Tongue (tissue), 2 donors: ENCODE data around the gene HBZ. TPM values are rescaled to one million over a fixed set of nuclear protein-coding genes. Genes with fewer than 3 reads are reported as not detected.
"Not testable (repeated sequence)": the region's sequence is repeated elsewhere in the genome, so short reads cannot be mapped to it uniquely, and the experiment has no call there.

Source experiments
- DNase-seq: peaks from one replicate; pipeline ENCODE4 v3.0.0-alpha.2; 2015
- total RNA-seq: library from RNA; depleted of rRNA; stranded (reverse); fragments of >200 nt; gene quantifications from one replicate; pipeline ENCODE4 v1.2.3, GENCODE V29; 2014

HBZ gene
- total RNA-seq, 1 donor from 2014 or later: 6.7 TPM

DNA sequence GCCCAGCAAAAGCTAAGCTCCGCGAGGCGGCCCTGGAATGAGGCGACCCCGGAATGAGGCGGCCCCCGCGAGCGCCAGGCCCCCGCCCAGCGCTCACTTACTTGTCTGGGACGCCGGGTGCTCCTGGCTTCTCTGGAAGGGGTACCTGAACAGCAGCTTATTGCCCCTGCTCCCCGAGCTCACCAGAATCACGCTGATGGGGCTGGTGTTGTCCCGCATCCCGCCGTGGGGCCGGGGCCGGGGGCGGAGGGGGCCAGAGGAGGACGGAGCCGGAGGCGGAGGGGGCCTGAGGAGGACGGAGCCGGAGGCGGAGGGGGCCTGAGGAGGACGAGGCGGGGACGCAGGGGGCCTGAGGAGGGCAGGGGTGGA, 14.4 kb upstream of the HBZ start:
- DNase-seq: peak; percentile 54

DNA sequence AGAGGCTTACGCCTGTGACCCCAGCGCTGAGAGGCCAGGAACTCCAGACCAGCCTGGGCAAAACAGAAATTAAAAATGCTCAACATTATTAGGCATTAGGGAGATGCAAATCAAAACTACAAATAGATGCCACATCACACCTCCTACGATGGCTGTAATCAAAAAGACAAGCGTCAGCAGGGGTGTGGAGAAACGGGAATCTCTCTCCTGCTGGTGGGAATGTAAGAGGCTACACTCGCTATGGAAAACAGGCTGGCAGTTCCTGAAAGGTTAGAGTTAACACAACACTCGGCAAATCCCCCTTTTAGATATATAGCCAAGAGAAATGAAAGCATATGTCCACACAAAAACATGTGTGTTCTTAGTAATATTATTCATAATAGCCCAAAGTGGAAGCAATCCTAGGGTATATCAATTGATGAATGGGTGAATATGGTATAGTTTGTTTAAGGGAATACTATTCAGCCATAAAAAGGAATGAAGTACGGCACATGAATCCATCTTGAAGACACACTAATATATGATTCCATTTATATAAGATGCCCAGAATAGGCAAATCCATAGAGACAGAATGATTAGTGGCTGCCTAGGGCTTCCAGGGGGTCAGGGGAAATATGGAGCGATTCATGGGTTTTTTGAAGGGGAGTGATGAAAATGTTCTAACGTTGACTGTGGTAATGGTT, 12.1 kb upstream of the HBZ start:
- DNase-seq: no peak

DNA sequence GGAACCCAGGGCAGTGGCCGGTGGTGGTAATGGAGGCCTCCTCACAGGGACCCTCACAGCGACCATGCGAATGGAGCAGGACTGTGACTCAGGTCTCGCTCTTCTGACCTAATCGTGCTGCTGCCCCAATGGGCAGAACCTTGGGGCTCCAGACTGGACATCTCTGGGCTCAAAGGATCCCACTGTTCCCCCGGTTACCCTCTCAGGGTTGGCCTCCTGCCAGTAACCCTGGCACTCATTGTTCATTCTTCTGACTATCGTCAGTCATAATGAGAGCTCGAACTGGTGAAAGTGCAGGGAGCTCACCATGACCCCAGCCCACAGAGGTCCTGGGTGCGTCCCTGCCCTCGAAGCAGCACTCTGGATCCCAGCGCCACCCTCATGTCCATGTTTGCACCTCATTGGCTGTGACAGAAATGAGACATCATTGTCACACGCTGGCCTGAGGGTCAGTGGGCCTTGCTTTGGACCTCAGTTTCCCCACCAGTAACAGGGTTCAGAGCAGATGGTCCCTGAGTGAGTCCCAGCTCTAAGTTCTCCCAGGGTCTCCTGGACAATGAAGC, 10.0 kb upstream of the HBZ start:
- DNase-seq: no peak

DNA sequence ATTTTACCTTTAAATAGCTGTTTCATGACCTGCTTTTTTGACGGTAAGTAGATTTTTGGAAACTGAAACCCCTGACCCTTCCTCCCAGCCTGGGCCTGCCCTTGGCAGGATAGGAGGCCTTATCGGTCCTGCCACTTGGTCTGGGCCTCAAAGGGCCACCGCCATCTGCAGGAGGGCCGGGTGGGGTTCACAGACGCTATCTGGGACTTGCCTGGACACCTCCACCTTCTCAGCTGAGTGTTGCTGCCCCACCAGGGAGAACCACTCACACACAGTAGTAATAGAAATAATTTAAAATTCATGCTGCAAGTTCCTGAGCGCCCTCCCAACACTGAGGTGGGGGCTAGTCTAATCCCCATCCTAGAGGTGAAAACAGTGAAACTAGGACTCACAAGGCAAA, 9.4 kb upstream of the HBZ start:
- DNase-seq: peak; percentile 17

DNA sequence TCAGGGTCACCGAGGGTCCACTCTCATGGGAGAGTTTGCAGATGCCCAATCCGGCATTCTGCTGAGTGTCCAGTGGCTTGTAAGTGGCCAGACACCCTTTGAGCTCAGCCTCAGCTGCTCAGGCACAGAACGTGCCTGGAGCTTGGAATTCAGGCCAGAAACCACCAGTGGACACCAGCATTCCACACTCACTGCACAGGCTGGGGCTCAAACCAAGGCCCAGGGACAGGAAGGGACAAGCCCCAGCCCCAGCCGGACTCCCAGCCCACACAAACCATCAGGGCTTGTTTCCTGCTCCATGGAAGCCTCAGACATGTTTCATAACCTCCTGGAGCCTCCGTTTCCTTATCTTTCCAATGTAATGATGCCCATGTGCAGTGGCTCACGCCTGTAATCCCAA, 9.0 kb upstream of the HBZ start:
- DNase-seq: no peak

DNA sequence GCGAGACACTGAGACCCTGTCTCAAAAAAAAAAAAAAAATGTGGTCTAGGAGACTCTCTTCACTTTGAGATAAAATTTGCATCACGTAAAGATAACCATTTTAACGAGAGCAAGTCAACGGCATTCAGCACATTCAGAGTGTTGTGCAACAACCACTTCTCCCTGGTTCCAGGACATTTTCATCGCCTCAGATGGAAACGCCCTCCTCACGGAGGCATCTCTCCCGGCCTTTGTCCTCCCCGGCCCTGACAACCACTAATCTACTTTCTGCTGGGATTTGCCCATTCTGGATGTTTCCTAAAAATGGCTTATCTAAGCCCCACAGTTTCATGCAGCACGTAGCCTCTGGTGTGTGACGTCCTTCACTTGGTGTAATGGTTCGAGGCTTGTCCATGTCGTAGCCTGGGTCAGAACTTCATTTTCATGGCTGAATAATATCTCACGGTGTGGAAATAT, 7.6 kb upstream of the HBZ start:
- no peak for DNase-seq

DNA sequence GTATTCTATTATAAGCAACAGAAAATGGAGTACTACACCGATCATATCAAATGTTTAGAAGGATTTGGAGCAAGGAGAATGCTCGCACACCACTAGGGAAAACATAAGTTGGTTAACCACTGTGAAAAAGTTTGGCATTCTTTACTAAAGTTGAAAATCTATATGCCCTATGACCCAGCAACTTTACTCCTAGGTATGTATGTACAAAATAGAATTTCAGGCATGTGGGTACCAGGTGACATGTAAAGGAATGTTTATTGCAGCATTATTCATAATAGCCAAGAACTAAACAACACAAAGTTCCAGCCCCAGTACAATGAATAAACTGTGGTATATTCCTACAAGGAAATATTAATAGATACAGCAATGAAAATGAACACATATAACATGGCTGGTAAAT, 5.8 kb upstream of the HBZ start:
- DNase-seq: no peak

DNA sequence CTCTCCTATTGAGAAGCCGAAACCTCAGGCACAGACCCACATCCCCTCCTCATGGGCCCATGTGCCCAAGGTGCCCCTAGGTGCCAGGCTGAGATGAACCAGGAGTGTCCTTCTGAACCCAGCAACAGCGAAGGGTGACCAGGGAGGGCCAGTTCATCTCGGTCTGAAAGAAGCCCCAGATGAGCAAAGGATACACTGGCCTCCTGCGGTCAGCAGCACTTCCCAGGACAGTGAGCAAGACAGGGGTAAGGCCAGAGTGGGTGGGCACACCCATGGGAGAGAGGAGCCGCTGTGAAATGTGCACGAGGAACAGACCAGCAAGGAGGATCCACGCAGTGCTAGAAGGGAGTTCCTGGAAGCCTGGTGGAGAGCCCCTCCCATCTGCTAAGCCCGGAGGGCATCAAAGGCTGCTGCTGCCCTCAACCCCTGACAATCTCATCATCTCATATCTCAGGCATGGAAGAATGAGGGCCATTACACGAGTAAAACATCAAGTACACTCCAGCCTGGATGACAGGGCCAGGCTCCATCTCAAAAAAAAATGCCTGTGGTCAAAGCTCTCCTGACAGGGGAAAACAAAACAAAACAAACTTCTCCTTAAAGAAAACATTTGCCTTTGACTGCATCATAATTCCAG, 3.3 kb upstream of the HBZ start:
- no peak for DNase-seq

DNA sequence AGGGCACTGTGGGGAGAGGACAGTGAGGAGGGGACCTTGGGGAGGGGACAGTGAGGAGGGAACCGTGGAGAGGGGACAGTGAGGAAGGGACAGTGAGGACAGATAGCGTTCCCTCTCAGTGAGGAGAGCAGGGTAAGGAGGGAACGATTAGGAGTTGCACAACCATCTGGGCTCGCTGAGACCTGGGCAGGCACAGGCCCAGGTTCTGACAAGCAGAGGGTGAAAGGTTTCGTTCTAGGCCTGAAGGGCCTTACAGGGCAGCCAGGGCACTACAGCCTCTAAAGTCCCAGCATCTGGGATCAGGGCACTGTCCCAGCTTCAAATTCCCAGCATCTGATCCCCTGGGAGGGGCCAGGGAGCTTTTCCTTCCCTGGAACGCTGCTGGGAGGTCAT, 681 bp downstream of the HBZ start:
- DNase-seq: not testable (repeated sequence)

DNA sequence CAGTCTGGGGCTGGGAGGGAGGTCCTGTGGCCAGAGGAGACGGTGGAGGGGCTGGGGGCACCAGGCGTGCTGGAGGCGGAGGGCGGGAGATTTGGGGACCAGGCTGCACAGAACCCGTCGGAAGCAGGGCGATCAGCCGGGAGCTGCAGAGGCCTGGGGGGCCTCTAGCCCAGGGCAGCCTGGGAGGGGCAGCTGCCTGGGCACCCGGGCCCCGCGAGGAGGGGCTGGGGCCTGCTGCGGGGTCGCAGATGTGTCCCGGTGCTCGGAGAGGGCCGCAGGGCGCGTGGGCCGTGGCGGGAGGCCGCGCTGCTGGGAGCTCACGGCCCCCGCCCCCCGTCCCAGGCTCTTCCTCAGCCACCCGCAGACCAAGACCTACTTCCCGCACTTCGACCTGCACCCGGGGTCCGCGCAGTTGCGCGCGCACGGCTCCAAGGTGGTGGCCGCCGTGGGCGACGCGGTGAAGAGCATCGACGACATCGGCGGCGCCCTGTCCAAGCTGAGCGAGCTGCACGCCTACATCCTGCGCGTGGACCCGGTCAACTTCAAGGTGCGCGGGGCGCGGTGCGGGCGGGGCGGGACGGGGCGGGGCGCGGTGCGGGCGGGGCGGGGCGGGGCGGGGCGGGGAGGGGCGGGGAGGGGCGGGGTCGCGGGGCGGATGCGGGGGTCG, 1.2 kb downstream of the HBZ start:
- DNase-seq: not testable (repeated sequence)

DNA sequence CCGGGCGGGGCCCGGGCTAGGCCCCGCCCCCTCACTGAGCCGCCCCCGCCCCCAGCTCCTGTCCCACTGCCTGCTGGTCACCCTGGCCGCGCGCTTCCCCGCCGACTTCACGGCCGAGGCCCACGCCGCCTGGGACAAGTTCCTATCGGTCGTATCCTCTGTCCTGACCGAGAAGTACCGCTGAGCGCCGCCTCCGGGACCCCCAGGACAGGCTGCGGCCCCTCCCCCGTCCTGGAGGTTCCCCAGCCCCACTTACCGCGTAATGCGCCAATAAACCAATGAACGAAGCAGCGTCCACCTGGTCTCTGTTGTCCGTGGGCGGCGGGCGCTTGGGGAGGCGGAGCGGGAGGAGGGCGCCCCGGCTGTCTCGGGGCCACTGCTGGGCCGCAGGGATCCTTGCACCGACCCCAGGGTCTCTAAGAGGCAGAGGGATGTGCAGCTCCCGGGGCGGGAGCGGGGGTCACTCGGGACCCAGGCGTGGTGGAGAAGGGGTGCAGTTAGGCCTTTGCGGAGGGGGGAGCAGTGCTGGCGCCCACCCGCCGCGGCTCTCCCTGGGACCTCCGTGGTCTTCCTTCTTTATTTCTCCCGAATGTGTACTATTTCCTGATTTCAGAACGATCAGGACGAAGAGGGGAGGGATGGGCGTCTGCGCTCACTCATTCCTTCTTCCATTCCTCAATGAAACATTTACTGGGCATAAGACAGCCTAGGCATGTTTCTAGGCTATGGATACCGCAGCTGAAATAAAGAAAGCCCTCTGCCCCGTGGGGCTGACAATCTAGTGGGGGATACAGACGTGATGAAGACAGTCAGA, 2.0 kb downstream of the HBZ start:
- peak; percentile 77 for DNase-seq

DNA sequence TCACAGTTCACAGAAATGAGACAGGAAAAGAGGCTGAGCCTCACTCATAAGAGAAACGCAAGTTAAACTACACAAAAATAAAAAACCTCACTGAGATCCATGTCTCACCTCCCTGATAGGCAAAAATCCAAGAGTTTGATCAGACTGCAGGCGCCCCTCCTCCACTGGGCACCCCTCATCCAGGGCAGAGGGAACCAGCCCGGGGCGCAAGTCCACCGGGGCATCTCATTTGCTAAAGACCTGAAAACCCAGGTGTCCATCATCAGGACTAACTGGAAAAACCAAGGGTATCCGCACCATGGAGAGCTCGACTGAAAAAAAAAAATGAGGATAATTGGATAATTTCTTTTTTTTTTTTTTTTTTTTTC, 2.6 kb downstream of the HBZ start:
- DNase-seq: no peak

DNA sequence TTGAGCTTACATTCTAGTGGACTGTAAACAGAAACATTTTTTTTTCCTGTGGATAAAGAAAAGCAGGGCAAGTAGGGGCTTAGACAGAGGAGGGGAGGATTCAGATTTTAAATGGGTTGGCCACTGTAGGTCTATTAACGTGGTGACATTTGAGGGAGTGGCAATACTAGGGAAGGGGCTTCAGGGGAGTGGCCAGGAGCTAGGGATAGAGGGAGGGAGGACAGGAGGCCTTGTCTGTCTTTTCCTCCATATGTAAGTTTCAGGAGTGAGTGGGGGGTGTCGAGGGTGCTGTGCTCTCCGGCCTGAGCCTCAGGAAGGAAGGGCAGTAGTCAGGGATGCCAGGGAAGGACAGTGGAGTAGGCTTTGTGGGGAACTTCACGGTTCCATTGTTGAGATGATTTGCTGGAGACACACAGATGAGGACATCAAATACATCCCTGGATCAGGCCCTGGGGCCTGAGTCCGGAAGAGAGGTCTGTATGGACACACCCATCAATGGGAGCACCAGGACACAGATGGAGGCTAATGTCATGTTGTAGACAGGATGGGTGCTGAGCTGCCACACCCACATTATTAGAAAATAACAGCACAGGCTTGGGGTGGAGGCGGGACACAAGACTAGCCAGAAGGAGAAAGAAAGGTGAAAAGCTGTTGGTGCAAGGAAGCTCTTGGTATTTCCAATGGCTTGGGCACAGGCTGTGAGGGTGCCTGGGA, 6.8 kb downstream of the HBZ start:
- no peak for DNase-seq

DNA sequence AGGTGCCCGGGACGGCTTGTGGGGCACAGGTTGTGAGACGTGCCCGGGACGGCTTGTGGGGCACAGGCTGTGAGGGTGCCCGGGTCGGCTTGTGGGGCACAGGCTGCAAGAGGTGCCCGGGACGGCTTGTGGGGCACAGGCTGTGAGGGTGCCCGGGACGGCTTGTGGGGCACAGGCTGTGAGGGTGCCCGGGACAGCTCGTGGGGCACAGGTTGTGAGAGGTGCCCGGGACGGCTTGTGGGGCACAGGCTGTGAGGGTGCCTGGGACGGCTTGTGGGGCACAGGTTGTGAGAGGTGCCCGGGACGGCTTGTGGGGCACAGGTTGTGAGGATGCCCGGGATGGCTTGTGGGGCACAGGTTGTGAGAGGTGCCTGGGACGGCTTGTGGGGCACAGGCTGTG, 7.8 kb downstream of the HBZ start:
- DNase-seq: not testable (repeated sequence)

DNA sequence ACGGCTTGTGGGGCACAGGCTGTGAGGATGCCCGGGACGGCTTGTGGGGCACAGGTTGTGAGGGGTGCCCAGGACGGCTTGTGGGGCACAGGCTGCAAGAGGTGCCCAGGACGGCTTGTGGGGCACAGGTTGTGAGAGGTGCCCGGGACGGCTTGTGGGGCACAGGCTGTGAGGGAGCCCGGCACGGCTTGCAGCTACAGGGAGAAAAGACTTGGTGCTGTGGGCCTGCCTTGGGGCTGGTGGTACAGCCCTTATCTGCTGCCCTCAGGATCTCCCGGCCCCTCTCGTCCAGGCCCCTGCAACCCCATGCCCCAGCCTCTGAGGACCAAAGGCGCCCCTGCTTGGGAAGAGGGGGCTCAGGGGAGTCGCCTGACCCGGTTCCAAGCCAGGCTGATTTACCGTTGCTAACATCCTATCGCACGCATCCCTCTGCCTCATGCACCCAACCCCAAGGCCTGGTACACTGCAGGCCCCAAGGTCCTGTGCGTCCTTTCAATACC, 8.3 kb downstream of the HBZ start:
- DNase-seq: no peak

DNA sequence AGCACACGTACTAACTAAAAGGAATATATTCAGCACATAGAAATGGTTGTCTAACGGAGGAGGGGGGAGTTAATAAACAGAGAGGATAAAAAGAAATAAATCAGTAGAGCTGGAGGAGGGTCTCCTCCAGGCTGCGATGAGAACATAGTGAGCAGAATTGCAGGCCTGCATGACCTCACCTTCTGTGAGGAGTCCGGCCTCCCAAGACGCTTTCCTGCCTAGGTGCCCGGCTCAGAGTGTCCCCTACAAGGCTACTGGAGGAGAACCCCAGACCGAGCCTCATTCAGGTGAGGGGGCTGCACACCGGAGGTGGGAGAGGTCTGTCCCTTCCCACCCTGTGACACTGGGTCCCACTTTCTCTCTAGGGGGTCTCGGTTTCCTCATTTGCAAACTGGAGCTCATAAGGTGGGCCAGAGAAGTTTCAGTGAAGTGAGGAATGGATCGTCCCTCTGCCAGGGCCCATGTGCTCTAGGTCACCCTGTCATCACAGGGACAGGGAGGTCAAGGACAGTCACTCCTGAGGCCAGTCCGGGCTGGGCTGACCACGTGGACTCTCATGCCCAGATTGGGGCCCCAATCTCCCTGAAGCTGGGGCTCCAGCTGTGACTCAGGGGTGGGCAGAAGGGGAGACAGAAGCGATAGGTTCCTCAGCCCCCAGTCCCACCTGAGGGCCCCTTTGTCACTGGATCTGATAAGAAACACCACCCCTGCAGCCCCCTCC, 10.0 kb downstream of the HBZ start:
- DNase-seq: no peak

DNA sequence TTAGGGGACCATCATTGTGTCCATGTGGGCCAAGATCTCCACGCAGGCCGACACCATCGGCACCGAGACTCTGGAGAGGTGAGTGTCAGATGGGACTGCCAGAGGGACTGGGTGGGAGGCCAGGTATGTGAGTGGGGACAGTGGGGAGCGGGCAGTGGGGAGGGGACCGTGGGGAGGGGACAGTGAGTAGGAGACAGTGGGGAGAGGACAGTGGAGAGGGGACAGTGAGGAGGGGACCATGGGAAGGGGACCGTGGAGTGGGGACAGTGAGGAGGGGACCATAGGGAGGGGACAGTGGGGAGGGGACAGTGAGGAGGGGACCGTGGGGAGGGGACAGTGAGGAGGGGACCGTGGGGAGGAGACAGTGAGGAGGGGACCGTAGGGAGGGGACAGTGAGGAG, 10.7 kb downstream of the HBZ start:
- not testable (repeated sequence) for DNase-seq

DNA sequence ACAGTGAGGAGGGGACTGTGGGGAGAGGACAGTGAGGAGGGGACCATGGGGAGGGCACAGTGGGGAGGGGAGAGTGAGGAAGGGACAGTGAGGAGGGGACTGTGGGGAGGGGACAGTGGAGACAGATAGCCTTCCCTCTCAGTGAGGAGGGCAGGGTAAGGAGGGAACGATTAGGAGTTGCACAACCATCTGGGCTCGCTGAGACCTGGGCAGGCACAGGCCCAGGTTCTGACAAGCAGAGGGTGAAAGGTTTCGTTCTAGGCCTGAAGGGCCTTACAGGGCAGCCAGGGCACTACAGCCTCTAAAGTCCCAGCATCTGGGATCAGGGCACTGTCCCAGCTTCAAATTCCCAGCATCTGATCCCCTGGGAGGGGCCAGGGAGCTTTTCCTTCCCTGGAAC, 11.3 kb downstream of the HBZ start:
- DNase-seq: not testable (repeated sequence)

DNA sequence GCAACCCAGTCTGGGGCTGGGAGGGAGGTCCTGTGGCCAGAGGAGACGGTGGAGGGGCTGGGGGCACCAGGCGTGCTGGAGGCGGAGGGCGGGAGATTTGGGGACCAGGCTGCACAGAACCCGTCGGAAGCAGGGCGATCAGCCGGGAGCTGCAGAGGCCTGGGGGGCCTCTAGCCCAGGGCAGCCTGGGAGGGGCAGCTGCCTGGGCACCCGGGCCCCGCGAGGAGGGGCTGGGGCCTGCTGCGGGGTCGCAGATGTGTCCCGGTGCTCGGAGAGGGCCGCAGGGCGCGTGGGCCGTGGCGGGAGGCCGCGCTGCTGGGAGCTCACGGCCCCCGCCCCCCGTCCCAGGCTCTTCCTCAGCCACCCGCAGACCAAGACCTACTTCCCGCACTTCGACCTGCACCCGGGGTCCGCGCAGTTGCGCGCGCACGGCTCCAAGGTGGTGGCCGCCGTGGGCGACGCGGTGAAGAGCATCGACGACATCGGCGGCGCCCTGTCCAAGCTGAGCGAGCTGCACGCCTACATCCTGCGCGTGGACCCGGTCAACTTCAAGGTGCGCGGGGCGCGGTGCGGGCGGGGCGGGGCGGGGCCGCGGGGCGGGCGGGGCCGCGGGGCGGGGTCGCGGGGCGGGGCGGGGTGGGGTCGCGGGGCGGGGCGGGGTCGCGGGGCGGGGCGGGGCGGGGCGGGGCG, 11.8 kb downstream of the HBZ start:
- DNase-seq: not testable (repeated sequence)

DNA sequence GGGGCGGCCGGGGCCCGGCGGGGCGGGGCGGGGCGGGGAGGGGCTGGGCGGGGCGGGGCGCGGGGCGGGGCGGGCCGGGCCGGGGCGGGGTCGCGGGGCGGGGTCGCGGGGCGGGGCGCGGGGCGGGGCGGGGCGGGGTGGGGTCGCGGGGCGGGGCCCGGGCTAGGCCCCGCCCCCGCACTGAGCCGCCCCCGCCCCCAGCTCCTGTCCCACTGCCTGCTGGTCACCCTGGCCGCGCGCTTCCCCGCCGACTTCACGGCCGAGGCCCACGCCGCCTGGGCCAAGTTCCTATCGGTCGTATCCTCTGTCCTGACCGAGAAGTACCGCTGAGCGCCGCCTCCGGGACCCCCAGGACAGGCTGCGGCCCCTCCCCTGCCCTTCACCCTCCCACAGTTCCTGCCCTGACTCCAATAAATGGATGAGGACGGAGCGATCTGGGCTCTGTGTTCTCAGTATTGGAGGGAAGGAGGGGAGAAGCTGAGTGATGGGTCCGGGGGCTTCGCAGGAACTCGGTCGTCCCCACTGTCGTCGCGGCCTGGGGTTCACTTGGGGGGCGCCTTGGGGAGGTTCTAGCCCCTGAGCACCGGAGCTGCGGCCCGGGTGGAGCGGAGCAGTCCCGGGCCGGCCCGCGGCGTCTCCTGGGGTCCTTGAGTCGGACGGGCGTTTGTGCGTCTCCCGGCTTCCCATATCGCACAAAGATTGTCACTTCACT, 12.5 kb downstream of the HBZ start:
- DNase-seq: no peak
